Activated naive CD4-positive, alpha-beta T cell treated with anti-CD3 and anti-CD28 coated beads, Interleukin-2, amount 50 U/mL, for 16 hours (primary cell): Measurements from ENCODE around the gene RCCD1.
"Not testable (repeated sequence)": the region's sequence is repeated elsewhere in the genome, so short reads cannot be mapped to it uniquely, and the experiment has no call there.

Experiments
- DNase-seq: peaks from one replicate; pipeline ENCODE4 v3.0.0-alpha.2; 2020

The RCCD1 gene

GRCh38 chr15:90918835-90919234 lies 35.8 kb upstream of the RCCD1 start:
- no peak for DNase-seq

GRCh38 chr15:90921887-90922286 lies 32.8 kb upstream of the RCCD1 start:
- DNase-seq, result no peak

- not testable (repeated sequence) for DNase-seq
Observed at GRCh38 chr15:90922712-90923322, 31.9 kb upstream of the RCCD1 start.

- no peak for DNase-seq
Observed at GRCh38 chr15:90924375-90924774, 30.3 kb upstream of the RCCD1 start.

- not testable (repeated sequence) for DNase-seq
Observed at GRCh38 chr15:90926766-90927165, 27.9 kb upstream of the RCCD1 start.

GRCh38 chr15:90928106-90928505 lies 26.6 kb upstream of the RCCD1 start:
- DNase-seq, result not testable (repeated sequence)

GRCh38 chr15:90929246-90930019 lies 25.3 kb upstream of the RCCD1 start:
- no peak for DNase-seq

GRCh38 chr15:90930861-90931574 lies 23.7 kb upstream of the RCCD1 start:
- no peak for DNase-seq

- DNase-seq, result no peak
Observed at GRCh38 chr15:90931575-90931827, 23.2 kb upstream of the RCCD1 start.

- DNase-seq, result peak; percentile 91
Observed at GRCh38 chr15:90931828-90932659, 22.6 kb upstream of the RCCD1 start, which contains the start of gene HDDC3. TSS of gene HDDC3 (minus strand) at chr15:90932549. CDS start at chr15:90932540, 9 bp downstream.

GRCh38 chr15:90932660-90932991 lies 22.1 kb upstream of the RCCD1 start:
- DNase-seq, result no peak

GRCh38 chr15:90933301-90933700 lies 21.4 kb upstream of the RCCD1 start:
- no peak for DNase-seq

- DNase-seq, result peak; percentile 89
Observed at GRCh38 chr15:90934256-90934948, 20.3 kb upstream of the RCCD1 start.

- DNase-seq, result peak; percentile 98
Observed at GRCh38 chr15:90934949-90935751, 19.5 kb upstream of the RCCD1 start, which contains the start of gene UNC45A. TSS of gene UNC45A (plus strand) at chr15:90935285. CDS start at chr15:90935325, 40 bp downstream.

GRCh38 chr15:90936823-90937222 lies 17.9 kb upstream of the RCCD1 start:
- no peak for DNase-seq

- no peak for DNase-seq
Observed at GRCh38 chr15:90938261-90938660, 16.4 kb upstream of the RCCD1 start.

- DNase-seq, result no peak
Observed at GRCh38 chr15:90939756-90940155, 14.9 kb upstream of the RCCD1 start.

- no peak for DNase-seq
Observed at GRCh38 chr15:90941038-90941437, 13.6 kb upstream of the RCCD1 start.

GRCh38 chr15:90942354-90943120 lies 12.1 kb upstream of the RCCD1 start:
- DNase-seq, result no peak

GRCh38 chr15:90945091-90945490 lies 9.6 kb upstream of the RCCD1 start:
- no peak for DNase-seq

GRCh38 chr15:90946538-90946937 lies 8.1 kb upstream of the RCCD1 start:
- no peak for DNase-seq
